ENCODE results near the gene SMAGP.

Gene SMAGP

GRCh38 chr12:51196547-51196946, 73.7 kb downstream of the SMAGP start:
- no peak for DNase-seq (ENCODE audit: low read depth)

GRCh38 chr12:51195841-51196240, 74.4 kb downstream of the SMAGP start:
- no peak for DNase-seq (ENCODE audit: low read depth)
